ENCODE measurements around the gene S100PBP.

DNA sequence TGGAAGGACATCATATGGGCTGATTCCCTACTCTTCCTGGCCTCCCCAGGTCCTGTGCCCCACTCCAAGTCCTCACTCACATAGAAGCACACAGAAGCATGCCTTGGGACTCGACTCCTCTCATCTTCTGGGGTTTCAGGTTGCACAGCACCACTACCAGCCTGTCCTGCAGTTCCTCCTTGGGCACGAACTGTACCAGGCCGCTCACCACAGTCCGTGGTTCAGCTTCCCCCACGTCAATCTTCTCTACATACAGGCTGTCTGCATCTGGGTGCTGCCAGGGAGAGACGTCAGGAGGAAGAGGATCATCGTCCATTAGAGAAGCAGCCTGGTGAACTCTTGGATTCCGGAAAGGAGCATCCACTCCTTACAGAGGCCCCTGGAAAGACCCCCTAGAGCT lies 37.4 kb upstream of the S100PBP start:
- TF ChIP-seq, protein P1, sequence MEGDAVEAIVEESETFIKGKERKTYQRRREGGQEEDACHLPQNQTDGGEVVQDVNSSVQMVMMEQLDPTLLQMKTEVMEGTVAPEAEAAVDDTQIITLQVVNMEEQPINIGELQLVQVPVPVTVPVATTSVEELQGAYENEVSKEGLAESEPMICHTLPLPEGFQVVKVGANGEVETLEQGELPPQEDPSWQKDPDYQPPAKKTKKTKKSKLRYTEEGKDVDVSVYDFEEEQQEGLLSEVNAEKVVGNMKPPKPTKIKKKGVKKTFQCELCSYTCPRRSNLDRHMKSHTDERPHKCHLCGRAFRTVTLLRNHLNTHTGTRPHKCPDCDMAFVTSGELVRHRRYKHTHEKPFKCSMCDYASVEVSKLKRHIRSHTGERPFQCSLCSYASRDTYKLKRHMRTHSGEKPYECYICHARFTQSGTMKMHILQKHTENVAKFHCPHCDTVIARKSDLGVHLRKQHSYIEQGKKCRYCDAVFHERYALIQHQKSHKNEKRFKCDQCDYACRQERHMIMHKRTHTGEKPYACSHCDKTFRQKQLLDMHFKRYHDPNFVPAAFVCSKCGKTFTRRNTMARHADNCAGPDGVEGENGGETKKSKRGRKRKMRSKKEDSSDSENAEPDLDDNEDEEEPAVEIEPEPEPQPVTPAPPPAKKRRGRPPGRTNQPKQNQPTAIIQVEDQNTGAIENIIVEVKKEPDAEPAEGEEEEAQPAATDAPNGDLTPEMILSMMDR (IDR thresholded peaks at IDR 0.05): no peak
- TF ChIP-seq POLR2A (IDR thresholded peaks at IDR 0.05): no peak
- TF ChIP-seq POLR2AphosphoS5 (IDR thresholded peaks at IDR 0.05): no peak

Data from breast epithelium (tissue), 3 donors.